ENCODE data around the gene PTPRG.
A peak's percentile ranks its signal among the peaks of the same experiment; 100 is the strongest.

The PTPRG gene

DNA sequence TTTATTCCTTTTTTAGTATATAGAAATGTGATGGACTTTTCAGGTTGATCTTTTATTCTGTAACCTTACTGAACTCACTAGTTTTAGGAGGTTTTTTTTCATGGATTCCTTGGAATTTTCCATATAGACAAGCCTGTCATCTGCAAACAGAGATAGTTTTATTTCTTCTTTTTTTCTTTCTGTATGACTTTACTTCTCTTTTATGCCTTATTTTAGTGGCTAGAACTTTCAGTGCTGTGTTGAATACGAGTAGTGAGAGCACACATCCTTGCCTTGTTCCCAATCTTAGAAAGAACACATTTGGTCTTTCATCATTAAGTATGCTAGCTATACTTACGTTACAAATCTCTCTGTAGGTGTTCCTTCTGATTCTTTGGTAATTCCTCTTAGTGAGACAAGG lies 336.5 kb downstream of the PTPRG start:
- DNase-seq (ENCODE audit: low read depth): no peak
- no peak overlapping the region for H3K4me3 ChIP-seq (ENCODE audit: low read depth, low read length)
- TF ChIP-seq, protein P1, sequence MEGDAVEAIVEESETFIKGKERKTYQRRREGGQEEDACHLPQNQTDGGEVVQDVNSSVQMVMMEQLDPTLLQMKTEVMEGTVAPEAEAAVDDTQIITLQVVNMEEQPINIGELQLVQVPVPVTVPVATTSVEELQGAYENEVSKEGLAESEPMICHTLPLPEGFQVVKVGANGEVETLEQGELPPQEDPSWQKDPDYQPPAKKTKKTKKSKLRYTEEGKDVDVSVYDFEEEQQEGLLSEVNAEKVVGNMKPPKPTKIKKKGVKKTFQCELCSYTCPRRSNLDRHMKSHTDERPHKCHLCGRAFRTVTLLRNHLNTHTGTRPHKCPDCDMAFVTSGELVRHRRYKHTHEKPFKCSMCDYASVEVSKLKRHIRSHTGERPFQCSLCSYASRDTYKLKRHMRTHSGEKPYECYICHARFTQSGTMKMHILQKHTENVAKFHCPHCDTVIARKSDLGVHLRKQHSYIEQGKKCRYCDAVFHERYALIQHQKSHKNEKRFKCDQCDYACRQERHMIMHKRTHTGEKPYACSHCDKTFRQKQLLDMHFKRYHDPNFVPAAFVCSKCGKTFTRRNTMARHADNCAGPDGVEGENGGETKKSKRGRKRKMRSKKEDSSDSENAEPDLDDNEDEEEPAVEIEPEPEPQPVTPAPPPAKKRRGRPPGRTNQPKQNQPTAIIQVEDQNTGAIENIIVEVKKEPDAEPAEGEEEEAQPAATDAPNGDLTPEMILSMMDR (IDR thresholded peaks at IDR 0.05; ENCODE audit: low read depth, low read length, missing control alignments): no peak
- in situ Hi-C loops (cut with HindIII; ENCODE audit: low sequenced_read_pairs): no loop called here

DNA sequence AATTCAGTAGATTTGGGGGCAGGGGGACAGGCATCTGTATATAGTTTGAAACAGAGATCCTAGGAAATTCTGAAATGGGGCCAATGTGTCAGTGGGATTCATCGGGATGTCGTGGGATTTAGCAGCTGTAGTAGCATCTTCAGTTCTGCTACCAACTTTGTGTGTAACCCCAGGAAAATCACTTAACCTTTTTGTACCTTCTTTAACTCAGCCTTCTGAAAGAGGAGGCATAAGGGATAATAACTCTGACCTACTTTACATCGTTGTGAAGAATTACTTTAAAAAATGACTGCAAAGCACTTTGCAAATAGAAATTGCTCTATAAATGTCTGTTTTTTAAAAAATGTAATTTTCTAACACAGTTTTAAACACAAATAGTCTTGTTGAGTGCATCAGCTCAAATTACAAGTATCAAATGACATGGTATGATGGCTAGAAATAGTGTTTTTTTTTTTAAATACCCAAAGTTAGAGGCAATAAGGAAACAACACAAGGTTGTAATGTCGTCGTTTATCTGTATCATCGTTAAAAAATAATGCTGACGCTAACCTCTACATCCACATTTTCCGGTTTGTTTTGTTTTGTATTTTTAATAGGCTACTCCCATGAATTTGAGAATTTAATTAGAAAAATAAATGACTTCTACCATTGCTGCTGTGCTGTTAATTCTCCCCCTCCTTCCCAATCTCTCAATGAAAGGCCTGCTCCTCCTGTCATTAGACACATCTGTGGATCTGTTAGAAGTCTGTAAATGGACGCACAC lies 338.5 kb downstream of the PTPRG start:
- no peak overlapping the region for H3K4me3 ChIP-seq (ENCODE audit: low read depth, low read length)
- no peak for DNase-seq (ENCODE audit: low read depth)
- TF ChIP-seq, protein P1 (IDR thresholded peaks at IDR 0.05; ENCODE audit: low read depth, low read length, missing control alignments): no peak
- in situ Hi-C loops (cut with HindIII; ENCODE audit: low sequenced_read_pairs): no loop called here

DNA sequence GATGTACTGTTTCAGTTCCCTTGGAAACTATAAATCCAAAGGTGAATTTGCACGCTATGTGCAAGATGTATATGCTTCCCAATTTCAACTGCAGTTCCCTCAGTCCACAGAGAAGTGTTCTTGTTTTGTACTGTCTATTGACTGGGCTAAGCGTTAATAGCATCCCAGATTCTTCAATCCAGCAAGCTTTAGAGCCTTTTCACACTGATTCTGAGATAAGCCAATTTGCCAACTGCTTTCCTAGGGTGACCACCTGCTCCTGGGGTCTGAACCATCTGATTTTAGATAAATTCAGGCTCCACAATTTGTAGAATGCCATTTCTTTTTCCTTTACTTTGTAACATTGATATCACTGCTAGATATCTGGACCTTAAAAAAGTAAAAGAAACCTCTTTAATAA lies 340.1 kb downstream of the PTPRG start:
- in situ Hi-C loops (cut with HindIII; ENCODE audit: low sequenced_read_pairs): no loop called here
- TF ChIP-seq, protein P1 (IDR thresholded peaks at IDR 0.05; ENCODE audit: low read depth, low read length, missing control alignments): no peak

DNA sequence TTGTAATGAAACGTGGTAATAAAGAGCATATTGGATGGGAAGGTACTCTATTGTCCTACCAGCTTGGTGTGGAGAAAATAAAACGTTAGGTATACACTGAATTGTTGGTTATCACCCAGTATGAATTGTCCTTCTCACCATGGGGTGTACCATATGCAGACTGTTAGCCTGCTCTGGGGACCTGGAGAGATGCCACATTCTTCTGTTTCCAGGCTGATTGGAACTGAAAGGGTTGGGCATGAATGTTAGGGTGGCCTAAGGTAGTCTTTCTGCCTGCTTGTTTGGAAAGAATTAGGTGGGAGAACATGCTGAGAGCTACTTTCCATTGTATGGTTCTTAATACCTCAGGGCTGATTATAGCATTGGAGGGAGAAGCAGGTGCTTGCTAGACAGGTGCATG lies 340.6 kb downstream of the PTPRG start:
- no peak for DNase-seq (ENCODE audit: low read depth)
- TF ChIP-seq, protein P1 (IDR thresholded peaks at IDR 0.05; ENCODE audit: low read depth, low read length, missing control alignments): no peak
- no peak overlapping the region for H3K4me3 ChIP-seq (ENCODE audit: low read depth, low read length)
- in situ Hi-C loops (cut with HindIII; ENCODE audit: low sequenced_read_pairs): no loop called here

More for the DNA sequence above, 340.1 kb downstream of the PTPRG start:
- no peak for DNase-seq (ENCODE audit: low read depth)
- no peak overlapping the region for H3K4me3 ChIP-seq (ENCODE audit: low read depth, low read length)

DNA sequence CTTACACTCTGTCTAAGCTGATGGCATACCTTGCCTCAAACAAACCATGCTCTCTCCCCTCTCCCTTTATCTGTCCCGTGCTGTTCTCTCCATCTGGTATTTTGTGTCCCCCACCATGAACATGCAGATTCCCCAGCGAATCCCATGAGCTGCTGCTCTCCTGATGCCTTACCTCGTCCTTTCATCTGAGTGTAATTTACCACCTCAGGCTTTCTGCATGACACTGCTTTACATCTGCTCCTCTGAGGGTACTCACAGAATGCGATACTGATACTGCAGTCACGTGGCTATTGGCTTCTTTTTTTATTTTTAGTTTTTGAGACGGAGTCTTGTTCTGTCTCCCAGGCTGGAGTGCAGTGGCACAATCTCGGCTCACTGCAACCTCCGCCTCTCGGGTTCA lies 341.7 kb downstream of the PTPRG start:
- TF ChIP-seq, protein P1 (IDR thresholded peaks at IDR 0.05; ENCODE audit: low read depth, low read length, missing control alignments): no peak
- no peak for DNase-seq (ENCODE audit: low read depth)
- in situ Hi-C loops (cut with HindIII; ENCODE audit: low sequenced_read_pairs): no loop called here
- H3K4me3 ChIP-seq (ENCODE audit: low read depth, low read length): no peak overlapping the region

DNA sequence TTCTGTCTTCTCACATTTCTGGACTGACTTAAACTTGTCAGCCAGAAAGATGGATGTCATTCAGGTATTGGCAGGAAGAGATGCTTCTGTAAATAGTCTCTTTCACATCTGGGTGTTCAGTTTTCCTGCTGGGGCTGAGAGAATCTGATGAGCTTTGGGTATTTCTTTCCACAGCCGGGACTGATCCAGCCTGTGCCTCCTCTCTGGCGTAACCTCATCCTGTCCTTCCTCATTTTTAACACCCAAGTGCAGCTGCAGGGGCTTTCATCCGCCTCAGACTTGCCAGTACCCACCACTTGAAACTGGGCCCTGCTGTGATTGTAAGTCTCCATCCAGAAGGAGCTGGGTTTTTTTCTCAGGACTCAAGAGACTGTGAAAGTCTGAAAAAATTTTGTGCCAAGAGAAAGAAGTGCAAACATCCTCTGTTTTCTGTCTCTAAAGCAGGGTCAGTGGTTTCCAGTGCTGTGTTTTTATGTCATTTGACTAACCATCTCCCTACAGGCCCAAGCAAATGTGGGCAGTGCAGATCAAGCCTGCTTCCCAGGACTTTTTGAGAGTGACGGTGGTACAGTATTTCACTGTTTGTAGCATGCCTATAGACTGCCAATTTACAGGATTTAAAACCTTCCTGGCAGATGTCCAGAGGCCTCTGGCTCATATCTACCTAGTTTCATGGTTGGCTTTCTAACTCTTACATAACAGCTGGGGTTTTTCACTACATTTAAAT lies 342.7 kb downstream of the PTPRG start:
- H3K4me3 ChIP-seq (ENCODE audit: low read depth, low read length): no peak overlapping the region
- in situ Hi-C loops (cut with HindIII; ENCODE audit: low sequenced_read_pairs): no loop called here
- peak; percentile 50 for DNase-seq (ENCODE audit: low read depth)

More for the DNA sequence above, 342.7 kb downstream of the PTPRG start:
- TF ChIP-seq, protein P1 (IDR thresholded peaks at IDR 0.05; ENCODE audit: low read depth, low read length, missing control alignments): no peak

All from astrocyte of the cerebellum (primary cell).